ENCODE results near the gene GTF2IRD1. TPM values are rescaled to one million over a fixed set of nuclear protein-coding genes. Genes with fewer than 3 reads are reported as not detected.

GTF2IRD1 gene
- total and polyA plus RNA-seq, 9 of the 15 experiments (the other 6 are each of a cell fraction or from before 2014, with no cell fraction given): 9.1 to 30.2 (median 14.0) TPM

DNA sequence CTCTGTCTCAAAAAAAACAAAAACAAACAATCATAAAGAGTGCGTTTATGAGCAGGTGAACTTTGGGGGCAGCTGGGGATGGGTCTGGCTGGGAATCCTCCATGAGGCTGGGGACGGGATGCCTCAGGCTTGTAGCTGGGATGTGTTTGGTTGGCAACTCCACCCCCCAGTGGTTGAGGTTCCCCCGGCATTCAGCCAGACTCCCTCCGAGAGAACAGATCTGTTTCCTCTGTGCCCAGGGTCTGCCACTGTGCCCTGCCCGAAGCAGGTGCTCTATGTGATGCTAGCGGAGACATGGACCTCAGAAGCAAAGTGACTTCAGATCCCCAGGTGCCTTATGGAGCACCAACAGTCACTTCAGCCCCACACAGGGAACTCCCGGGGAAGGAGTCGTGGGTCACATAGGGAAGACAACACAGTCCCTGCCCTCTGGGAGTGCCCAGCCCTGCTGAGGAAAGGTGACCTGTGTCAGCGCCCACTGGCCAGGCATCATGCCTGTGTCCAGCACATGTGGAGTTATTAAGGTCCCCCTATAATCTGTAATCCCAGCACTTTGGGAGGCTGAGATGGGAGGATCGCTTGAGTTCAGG, 29.3 kb upstream of the GTF2IRD1 start:
- H3K9me1 ChIP-seq (ENCODE audit: control insufficient read depth, insufficient read depth, low read length): no peaks in the 10 kb centered on the region
- peaks cover 0 to 20% of the 10 kb centered on the region in 2 experiments; a peak in 3 of 5 replicates for H3K27me3 ChIP-seq (ENCODE audit: control insufficient read depth in 2 of 2, insufficient read depth in 2 of 2, low read length in 2 of 2)
- TF ChIP-seq ZNF121 (CRISPR knock-in tag; conservative IDR thresholded peaks at IDR 0.05): peak; percentile 59; the same call in 1 of the 2 replicates
- no peak for TF ChIP-seq TAL1 (IDR thresholded peaks at IDR 0.05)
- no peak overlapping the region for H3K27ac ChIP-seq (ENCODE audit: extremely low read depth, low read depth, low read length)
- FAIRE-seq: no peak
- no peak overlapping the region for H3K4me2 ChIP-seq (ENCODE audit: insufficient read depth, low read length)
- no peak for DNase-seq (ENCODE audit: extremely low read depth in 1 of 4, low spot score in 3 of 4)
- ChIA-PET POLR2A (no interaction called here), CTCF (ENCODE audit: low intra/inter-chr PET ratio) (no interaction called here)
- no peak overlapping the region for H3K4me3 ChIP-seq
- H3K4me1 ChIP-seq (replicated peaks in 1 of 2; ENCODE audit: control insufficient read depth in 2 of 2, insufficient read depth in 2 of 2, low read length in 2 of 2): no peaks in the 10 kb centered on the region
- H3K79me2 ChIP-seq (ENCODE audit: control insufficient read depth, insufficient read depth, low read length): no peaks in the 10 kb centered on the region
- intact Hi-C loops (cut with micrococcal nuclease) (no loop called here), in situ Hi-C loops (cut with MboI) (loop anchor here (25.0 kb wide), 1 partner anchor 613 kb away; no protein-coding TSS in a partner anchor)
- no peaks in the 10 kb centered on the region for H4K20me1 ChIP-seq (replicated peaks; ENCODE audit: control insufficient read depth, insufficient read depth, low read length)
- WGBS (ENCODE audit: insufficient coverage, low coverage, missing lambda C conversion rate): 7% methylated on average over 10 of the region's 10 CpGs
- H3K36me3 ChIP-seq (ENCODE audit: control insufficient read depth, insufficient read depth, low read length): no peaks in the 10 kb centered on the region
- H3K9ac ChIP-seq (ENCODE audit: insufficient read depth in 1 of 2, low read depth in 2 of 2, low read length in 2 of 2): no peak overlapping the region
- BruUV-seq (replicated peaks): no TSS peak
- ATAC-seq: no peak
- no peak overlapping the region for H2AFZ ChIP-seq (ENCODE audit: low read depth, low read length)
- H3K9me3 ChIP-seq (replicated peaks; ENCODE audit: control insufficient read depth, insufficient read depth, low read depth, low read length): no peaks in the 10 kb centered on the region

DNA sequence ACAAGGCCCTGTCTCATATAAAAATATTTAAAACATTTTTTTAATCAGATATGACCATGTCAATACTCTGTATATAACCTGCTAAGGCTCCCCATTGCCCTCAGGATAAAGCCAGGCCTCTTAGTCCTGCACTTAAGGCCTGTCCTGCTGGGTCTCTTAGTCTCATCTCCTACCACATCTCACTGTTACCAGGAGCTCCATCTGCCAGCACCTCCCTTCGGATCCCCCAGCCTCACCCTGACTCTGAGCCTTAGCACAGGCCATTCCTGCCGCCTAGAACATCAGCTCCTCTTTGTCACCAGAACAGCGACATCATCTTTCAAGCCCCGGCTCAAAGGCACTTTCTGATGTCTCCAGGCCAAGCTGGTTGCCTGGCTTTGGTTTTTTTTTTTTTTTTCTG, 25.7 kb upstream of the GTF2IRD1 start:
- Histone ChIP-seq H3K79me2 (ENCODE audit: control insufficient read depth, insufficient read depth, low read length) (no peaks in the 10 kb centered on the region), H3K27me3 (ENCODE audit: control insufficient read depth in 2 of 2, insufficient read depth in 2 of 2, low read length in 2 of 2) (peaks cover 0 to 31% of the 10 kb centered on the region in 2 experiments; a peak in 3 of 5 replicates), H3K27ac (ENCODE audit: extremely low read depth, low read depth, low read length) (no peak overlapping the region), H4K20me1 (replicated peaks; ENCODE audit: control insufficient read depth, insufficient read depth, low read length) (no peaks in the 10 kb centered on the region), H3K9ac (ENCODE audit: insufficient read depth in 1 of 2, low read depth in 2 of 2, low read length in 2 of 2) (no peak overlapping the region), H3K4me1 (replicated peaks in 1 of 2; ENCODE audit: control insufficient read depth in 2 of 2, insufficient read depth in 2 of 2, low read length in 2 of 2) (no peaks in the 10 kb centered on the region), H3K4me3 (no peak overlapping the region), H3K36me3 (ENCODE audit: control insufficient read depth, insufficient read depth, low read length) (no peaks in the 10 kb centered on the region), H3K9me1 (ENCODE audit: control insufficient read depth, insufficient read depth, low read length) (no peaks in the 10 kb centered on the region), H3K4me2 (ENCODE audit: insufficient read depth, low read length) (no peak overlapping the region), H3K9me3 (replicated peaks; ENCODE audit: control insufficient read depth, insufficient read depth, low read depth, low read length) (no peaks in the 10 kb centered on the region), H2AFZ (ENCODE audit: low read depth, low read length) (no peak overlapping the region)
- in situ Hi-C loops (cut with MboI): no loop called here
- WGBS (ENCODE audit: insufficient coverage, low coverage, missing lambda C conversion rate): 11% methylated on average over 4 of the region's 4 CpGs
- ChIA-PET CTCF (ENCODE audit: low intra/inter-chr PET ratio) (no interaction called here), POLR2A (interaction anchor here (0.9 kb wide), 1 partner anchor 19 kb away, joined by 4 read pairs; no protein-coding TSS in a partner anchor)
- FAIRE-seq: no peak
- no peak for DNase-seq (ENCODE audit: extremely low read depth in 1 of 4, low spot score in 3 of 4)
- TF ChIP-seq IRF2 (CRISPR knock-in tag; IDR thresholded peaks at IDR 0.05) (no peak), BCOR (IDR thresholded peaks at IDR 0.05) (peak; percentile 33; the same call in 1 of the 2 replicates), POLR2H (tag; IDR thresholded peaks at IDR 0.05; ENCODE audit: low read depth) (no peak)
- intact Hi-C loops (cut with micrococcal nuclease): no loop called here
- ATAC-seq: no peak
- BruUV-seq (replicated peaks): no TSS peak
